GM08714 (cell line): ENCODE measurements around the gene ERICH6B.

ENCODE experiments used
- H3K4me3 ChIP-seq: fragments of 200-500 bp; sonication (Bioruptor generic); 2 replicates; pipeline ENCODE4 v1.5.1; 2014; ENCODE audit warnings: mild to moderate bottlenecking, low read length, inconsistent platforms
- ZNF274 ChIP-seq: IDR thresholded peaks from 2 replicates; pipeline ENCODE4 v1.6.1; 2012; ENCODE audit warnings: mild to moderate bottlenecking, low read depth, low read length

Gene ERICH6B

DNA sequence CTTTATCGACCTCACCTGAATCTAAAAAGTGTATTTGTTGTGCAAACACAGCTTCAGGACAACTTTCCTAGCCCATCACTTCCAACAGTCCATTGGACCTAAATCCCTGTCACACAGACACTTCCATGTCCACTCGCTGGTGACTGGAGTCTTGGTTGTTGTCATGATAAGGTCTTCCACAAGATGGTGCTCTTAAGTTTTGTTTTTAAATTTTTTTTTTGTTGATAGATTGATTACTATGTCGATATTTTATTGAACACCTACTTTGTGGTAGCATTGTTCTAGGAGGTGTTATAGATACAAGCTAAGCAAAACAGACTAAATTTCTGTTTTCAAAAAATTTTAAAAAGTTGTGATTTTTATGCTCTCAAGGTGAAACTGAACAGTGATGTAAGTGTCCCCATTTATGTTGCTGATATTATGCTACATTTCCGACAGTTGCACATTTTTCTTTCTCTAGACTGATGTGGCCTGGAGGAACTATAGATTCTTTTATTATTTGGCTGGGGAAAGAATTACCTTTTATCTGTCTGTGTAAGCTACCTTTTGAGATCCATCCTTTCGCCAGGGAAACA lies 8.1 kb upstream of the ERICH6B start:
- H3K4me3 ChIP-seq: no peak overlapping the region
- TF ChIP-seq ZNF274: no peak

DNA sequence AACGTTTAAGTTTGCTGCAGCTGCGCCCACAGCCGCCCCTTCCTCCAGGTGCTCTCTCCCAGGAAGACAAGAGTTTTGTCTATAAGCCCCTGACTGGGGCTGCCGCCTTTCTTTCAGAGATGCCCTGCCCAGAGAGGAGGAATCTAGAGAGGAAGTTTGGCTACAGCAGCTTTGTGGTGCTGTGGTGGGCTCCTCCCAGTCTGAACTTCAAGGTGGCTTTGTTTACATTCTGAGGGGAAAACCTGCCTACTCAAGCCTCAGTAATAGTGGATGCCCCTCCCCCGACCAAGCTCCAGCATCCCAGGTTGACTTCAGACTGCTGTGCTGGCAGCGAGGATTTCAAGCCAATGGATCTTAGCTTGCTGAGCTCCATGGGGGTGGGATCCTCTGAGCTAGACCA lies 6.4 kb upstream of the ERICH6B start:
- TF ChIP-seq ZNF274: no peak
- H3K4me3 ChIP-seq: no peak overlapping the region

DNA sequence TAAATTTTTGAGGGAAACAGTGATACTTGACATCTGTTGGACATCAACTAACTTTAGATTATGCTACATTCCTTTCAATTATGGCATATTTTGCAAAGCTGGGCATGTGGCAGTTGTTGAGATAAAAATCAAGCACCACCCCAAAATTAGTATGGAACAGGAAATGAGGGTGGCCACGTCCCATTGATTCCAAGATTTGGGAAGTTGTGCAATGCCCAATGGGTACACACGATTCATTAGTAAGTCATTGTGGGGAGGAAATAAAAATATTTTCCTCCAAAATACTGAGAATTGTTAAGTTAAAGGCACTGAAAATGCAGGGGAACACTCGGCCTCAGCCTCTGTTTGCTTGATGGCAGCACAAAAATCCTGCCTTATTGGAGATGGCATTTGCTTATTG lies 7.6 kb downstream of the ERICH6B start:
- TF ChIP-seq ZNF274: no peak
- H3K4me3 ChIP-seq: no peak overlapping the region

GRCh38 chr13:45604892-45605291 lies 10.6 kb downstream of the ERICH6B start:
- no peak for TF ChIP-seq ZNF274

GRCh38 chr13:45603338-45603737 lies 12.2 kb downstream of the ERICH6B start:
- no peak for TF ChIP-seq ZNF274
- no peak overlapping the region for H3K4me3 ChIP-seq

More at GRCh38 chr13:45604892-45605291, 10.6 kb downstream of the ERICH6B start:
- H3K4me3 ChIP-seq: no peak overlapping the region

DNA sequence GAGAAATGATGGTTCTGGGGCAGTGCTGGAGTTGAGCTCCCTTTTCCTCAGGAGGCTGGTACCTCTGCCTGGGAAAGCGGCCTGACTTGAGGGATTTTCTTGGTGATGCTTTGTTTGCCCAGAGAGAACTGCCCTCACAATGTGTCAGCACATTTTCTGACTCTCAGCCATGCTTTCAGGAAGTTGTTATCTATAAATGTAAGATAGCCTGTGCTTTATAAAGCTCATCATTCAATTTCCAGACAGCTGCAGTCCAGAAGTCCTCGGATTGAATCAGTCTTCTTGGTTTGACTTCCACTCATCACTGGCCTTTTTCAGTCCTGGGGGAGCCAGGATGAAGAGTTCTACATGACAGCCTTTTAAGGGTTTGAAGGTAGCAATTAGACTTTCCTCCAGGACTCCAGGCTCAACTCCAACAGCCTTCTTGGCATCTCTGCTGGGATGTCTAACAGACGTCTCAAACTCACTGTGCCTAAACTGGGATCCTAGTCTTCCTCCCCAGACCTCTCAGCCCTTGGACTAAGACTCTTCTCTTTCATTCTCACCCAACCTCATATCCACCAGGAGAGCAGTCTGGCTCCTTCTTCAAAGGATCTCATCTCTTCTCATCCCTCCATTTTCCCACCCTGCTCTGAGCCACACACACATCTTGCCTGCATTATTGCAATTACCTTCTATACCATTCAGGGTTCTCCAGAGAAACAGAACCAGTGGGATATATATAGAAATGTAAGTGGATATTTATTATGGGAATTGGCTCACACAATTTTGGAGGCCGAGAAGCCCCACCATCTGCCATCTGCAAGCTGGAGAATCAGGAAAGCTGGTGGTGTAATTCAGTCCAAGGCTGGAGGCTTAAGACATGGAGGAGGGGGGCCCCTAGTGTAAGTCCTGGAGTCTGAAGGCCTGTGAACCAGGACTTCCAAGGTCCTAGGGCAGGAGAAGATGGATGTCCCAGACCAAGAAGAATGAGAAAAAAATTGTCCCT lies 13.1 kb downstream of the ERICH6B start:
- H3K4me3 ChIP-seq: no peak overlapping the region
- no peak for TF ChIP-seq ZNF274

DNA sequence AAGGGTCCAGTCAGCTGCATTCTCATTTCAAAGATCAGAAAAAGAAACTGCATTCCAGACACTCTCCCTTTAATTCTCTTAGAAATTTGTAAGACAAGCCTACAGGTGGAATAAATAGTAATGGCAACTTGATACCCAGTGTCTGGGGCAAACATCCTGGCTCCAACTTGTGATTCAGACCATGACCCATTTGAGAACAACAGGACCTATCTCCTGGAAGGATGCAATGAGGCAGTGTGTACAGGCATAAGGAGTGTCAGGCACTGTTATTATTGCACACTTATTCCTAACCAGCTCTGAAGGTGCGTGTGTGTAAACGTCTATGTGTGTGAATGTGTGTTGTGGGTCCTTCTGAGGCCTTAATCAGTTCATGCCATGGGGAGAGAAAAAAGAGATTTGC lies 13.9 kb downstream of the ERICH6B start:
- no peak for TF ChIP-seq ZNF274
- no peak overlapping the region for H3K4me3 ChIP-seq

GRCh38 chr13:45598597-45598996 lies 16.9 kb downstream of the ERICH6B start:
- TF ChIP-seq ZNF274: no peak
- H3K4me3 ChIP-seq: no peak overlapping the region

DNA sequence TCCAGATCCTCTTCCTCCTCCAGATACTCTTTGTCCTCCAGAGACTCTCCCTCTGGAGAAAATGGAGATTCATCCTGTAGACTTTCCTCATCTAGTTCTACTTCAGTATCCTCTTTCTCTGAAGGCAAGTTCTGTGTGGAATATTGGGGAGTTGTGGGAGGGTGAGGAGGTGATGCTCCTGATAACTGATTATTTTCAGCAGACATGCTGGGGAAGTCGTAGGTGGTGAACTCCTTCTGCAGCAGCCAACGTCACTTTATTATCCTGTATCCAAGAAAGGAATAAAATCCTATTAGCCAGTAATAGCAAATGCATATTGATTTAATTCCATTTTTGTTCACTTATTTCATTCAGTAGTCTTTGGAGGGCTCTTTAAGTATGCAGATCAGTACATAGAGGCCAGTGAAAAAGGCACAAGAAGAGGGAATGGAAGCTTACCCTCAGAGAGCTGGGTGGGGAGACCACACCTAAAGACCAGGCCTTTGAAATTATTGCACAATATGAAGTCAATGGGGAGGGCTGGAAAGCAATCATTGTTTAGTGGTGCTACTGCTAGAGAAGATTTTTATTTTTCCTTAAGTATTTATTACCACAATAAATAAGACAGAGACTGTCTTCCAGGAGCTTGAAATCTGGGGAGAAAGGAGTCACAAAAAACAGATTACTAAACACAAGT lies 18.6 kb downstream of the ERICH6B start:
- no peak for TF ChIP-seq ZNF274

DNA sequence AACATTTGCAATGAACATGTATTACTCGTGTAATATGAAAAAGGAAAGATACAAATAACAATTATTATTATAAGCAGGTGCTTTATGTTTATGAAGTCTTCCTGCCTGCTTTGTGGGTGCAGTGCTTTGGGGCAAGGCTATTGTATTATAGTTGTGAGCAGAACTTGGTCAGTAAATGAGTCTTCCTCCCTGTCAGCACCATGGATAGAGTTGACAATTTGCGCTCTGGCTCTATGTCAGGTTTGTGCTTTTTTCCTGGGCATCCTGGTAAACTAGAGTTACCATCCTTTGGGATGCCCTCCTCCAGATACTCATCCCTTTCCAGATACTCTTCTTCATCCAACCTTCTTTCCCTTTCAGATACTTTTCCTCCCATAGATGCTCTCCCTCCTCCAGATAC lies 19.6 kb downstream of the ERICH6B start:
- no peak for TF ChIP-seq ZNF274
- H3K4me3 ChIP-seq: no peak overlapping the region

More for the DNA sequence above, 18.6 kb downstream of the ERICH6B start:
- no peak overlapping the region for H3K4me3 ChIP-seq

DNA sequence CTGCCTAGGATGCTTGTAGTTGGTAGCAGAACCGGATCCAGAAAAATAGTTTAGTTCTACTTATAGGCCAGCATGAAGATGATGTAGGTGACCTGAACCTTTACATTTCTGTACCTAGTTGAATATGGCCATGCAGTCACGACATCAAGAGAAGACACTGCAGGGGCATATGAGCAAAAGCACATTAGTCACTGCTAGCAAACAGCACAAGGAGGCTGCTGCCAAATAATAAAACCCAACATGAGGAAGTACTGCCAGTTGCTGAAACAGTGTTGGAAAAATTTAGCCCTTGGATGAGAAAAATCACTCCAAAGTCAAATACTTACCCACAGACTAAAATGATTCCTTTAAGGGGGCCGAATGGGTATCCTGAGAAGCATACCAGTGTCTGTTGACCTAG lies 20.8 kb downstream of the ERICH6B start:
- no peak overlapping the region for H3K4me3 ChIP-seq
- no peak for TF ChIP-seq ZNF274

DNA sequence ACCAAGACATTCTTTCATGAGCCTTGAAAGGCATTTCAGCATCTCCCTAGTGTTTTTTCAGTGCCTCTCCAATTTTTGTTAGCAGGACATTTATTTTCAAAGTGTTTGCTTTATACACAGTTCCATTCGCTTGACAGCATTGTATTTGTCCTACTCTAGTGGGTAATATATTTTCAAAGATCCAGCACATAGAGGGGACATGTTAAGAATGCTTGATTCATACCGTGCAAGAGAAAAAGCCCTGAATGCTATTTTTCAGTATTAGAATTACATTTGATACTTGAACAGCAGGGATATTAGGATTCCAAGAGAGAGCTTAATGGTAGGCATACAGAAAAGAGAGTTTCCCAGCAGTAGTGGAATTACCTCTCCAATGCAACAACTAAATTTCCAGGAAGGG lies 21.3 kb downstream of the ERICH6B start:
- H3K4me3 ChIP-seq: no peak overlapping the region
- TF ChIP-seq ZNF274: no peak

- no peak overlapping the region for H3K4me3 ChIP-seq
Observed at GRCh38 chr13:45592758-45593157, 22.8 kb downstream of the ERICH6B start.

DNA sequence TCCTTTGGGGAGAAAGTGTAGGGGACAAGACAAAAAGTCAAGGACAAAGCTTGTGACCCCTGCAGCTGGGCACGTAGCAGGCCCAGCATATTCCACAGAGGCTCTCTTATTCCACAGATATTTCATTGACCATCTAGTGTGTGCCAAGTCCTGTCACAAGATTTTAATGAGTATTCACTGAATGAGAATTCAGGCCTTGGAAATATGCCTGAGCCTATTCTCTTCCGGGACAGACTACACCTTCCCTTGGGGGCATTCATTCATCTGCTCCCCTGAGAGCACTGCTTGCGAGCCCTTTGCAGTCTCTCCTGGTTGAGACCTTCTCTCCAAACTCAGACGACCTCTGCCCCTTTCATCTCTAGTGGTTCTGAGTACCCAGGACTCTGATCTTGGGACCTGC lies 25.5 kb downstream of the ERICH6B start:
- H3K4me3 ChIP-seq: no peak overlapping the region
- no peak for TF ChIP-seq ZNF274

More at GRCh38 chr13:45592758-45593157, 22.8 kb downstream of the ERICH6B start:
- no peak for TF ChIP-seq ZNF274
